HG02943 (cell line): Measurements from ENCODE around the gene HADHA.
"Not testable (repeated sequence)": the region's sequence is repeated elsewhere in the genome, so short reads cannot be mapped to it uniquely, and the experiment has no call there.

Experiments
- ATAC-seq: cut with Tn5 transposase; IDR thresholded peaks from one replicate; pipeline ENCODE4 v1.9.1; 2021; ENCODE audit warnings: mild to moderate bottlenecking, low read depth, moderate library complexity; ENCODE audit not compliant: unreplicated experiment

The HADHA gene

GRCh38 chr2:26244309-26245230 lies at the start of gene HADHA, which contains the start of gene HADHB:
HADHA (minus strand) TSS chr2:26244632; CDS start chr2:26244596, 36 bp downstream.
HADHB (plus strand) TSS chr2:26244939; CDS start chr2:26254255, 9,316 bp downstream.
- peak; percentile 62 for ATAC-seq

- no peak for ATAC-seq
These were observed 48.2 kb upstream of the HADHA start for GRCh38 chr2:26292646-26293045.

- ATAC-seq = no peak
These were observed 45.6 kb upstream of the HADHA start for GRCh38 chr2:26290001-26290400.

GRCh38 chr2:26285931-26286330 lies 41.5 kb upstream of the HADHA start:
- no peak for ATAC-seq

GRCh38 chr2:26284132-26284531 lies 39.7 kb upstream of the HADHA start:
- no peak for ATAC-seq

DNA sequence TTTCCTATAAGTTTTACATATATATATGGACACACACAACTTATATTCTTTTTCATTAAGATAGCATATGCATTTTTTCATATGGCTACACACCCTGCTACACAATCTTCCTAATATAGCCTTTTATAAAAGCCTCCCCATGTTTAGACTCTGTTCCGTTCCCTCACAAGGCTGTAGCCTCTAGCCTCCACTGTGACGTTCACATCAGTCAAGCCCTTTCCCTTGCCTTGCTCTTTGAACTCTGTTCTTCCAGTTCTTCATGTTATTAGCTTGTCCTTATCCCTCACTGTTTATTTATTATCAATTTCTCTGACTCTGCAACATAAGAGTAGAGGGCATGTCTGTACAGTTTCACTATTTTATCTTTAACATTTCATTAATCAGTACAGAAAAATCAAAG lies 39.2 kb upstream of the HADHA start:
- ATAC-seq = no peak

- ATAC-seq = no peak
These were observed 36.8 kb upstream of the HADHA start for GRCh38 chr2:26281226-26281625.

- ATAC-seq = no peak
These were observed 35.5 kb upstream of the HADHA start for GRCh38 chr2:26279886-26280285.

- no peak for ATAC-seq
These were observed 32.2 kb upstream of the HADHA start for GRCh38 chr2:26276484-26277227.

GRCh38 chr2:26274058-26274613 lies 29.7 kb upstream of the HADHA start:
- no peak for ATAC-seq

GRCh38 chr2:26273501-26273900 lies 29.1 kb upstream of the HADHA start:
- ATAC-seq = no peak

DNA sequence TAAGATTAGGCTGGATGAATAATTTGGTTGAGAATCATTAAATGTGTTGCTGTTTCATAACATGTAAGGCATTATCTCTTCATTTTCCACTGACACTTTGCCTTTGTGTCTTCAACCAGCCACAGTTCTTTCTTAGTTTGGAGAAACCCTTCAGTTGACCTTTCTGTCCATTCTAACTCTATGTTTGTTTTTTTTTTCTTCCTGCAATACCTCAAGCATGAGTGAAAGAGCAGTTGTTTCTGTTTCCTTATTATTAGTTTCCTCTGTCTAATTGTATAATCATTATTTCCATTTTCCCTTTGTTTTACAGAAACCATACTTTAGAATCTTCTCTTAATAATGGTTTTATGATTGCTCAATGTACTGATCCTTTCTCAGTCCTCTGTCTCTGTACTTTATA lies 25.9 kb upstream of the HADHA start:
- no peak for ATAC-seq

DNA sequence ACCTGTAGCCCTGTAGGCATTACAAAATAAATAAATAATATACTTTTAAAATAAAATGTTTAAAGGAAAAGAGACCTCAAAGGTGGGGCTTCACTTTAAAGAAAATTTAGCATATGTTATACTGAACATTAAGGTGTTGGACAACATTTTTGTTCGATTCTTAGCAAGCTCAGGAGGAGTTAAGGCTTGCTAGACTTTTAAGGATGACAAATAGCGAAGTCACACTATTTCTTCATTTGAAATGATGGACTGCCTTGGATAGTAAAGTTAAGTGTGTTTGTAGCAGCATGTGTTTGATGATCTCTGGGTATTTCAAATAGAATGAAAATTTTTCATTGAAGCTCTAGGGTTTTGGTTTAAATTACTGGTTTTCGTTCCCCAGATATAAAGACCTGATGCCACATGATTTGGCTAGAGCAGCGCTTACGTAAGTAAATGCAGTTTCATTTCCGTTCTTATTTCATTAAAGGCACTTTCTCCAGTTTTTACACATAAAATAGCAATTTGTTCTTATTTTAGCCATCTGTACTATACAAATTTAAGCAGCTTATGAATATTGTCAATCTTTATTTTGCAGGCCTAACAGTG lies 25.2 kb upstream of the HADHA start:
- no peak for ATAC-seq

DNA sequence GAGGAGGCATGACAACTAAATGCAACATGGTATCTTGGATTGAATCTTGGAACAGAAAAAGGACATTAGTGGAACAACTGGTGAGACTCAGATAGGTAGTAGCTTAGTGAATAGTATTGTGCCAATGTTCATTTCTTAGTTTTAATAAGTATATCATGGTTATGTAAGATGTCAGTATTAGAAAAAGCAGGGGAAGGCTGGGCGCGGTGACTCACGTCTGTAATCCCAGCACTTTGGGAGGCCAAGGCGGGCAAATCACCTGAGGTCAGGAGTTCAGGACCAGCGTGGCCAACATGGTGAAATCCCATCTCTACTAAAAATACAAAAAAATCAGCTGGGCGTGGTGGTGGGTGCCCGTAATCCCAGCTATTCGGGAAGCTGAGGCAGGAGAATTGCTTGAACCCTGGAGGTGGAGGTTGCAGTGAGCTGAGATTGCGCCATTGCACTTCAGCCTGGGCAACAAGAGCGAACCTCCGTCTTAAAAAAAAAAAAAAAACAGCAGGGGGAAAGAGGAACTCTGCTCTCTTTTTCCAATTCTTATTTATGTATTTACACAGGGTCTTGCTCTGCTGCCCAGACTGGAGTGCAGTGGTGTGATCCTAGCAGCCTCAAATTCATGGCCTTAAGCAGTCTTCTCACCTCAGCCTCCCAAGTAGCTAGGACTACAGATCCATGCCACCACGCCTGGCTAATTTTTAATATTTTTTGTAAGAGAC lies 24.4 kb upstream of the HADHA start:
- ATAC-seq = not testable (repeated sequence)

- no peak for ATAC-seq
These were observed 23.8 kb upstream of the HADHA start for GRCh38 chr2:26268213-26268612.

DNA sequence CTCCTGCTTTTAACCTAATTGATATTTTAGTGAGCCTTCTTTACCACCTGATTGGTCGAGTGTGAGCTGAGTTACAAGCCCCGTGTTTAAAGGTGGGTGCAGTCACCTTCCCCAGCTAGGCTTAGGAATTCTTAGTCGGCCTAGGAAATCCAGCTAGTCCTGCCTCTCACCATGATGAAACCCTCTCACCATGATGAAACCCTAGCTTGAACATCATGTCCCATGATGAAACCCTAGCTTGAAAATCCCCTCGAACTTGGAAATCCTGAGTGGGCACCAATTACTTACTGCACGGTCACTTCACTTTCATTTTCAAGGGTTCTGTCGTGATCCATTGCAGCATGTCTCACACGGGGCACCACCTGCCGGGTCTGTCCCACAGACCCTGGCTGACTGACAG lies 14.4 kb upstream of the HADHA start:
- ATAC-seq = not testable (repeated sequence)

- no peak for ATAC-seq
These were observed 11.4 kb upstream of the HADHA start for GRCh38 chr2:26255759-26256384.

DNA sequence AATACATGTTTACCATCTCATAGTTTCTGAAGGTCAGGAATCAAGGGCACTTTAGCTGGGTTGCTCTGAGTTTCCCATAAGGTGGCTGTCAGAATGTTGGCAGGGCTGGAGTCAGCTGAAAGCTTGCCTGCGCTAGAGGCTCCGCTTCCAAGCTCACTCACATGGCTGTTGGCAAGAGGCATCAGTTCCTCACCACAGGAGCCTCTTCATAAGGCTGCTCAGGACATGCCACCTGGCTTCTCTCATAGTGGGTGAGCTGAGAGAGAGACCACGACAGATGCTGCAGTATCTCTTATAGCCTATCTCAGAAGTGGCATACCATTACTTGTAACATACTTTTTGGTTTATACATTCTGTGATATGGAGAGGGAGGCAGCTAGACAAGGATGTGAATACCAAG lies 7.5 kb upstream of the HADHA start:
- no peak for ATAC-seq

DNA sequence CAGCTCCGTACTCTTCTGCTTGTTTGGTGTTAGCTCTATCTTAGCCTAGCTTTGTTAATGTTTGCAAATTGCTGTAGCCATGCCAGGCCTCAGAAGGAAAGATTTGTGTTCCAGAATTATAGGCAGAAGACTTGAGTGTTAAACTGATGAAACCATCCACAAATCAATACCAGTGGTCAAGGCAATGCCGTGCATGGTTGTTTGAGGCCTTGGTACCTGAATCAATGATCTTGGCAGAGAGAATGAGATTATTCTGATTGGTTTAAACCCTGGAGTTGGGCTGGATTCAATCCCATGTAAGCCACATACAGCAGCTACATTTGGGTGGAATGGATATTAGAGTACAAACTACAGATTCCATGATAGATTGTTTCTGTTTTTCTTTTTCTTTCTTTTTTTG lies 5.2 kb upstream of the HADHA start:
- no peak for ATAC-seq

DNA sequence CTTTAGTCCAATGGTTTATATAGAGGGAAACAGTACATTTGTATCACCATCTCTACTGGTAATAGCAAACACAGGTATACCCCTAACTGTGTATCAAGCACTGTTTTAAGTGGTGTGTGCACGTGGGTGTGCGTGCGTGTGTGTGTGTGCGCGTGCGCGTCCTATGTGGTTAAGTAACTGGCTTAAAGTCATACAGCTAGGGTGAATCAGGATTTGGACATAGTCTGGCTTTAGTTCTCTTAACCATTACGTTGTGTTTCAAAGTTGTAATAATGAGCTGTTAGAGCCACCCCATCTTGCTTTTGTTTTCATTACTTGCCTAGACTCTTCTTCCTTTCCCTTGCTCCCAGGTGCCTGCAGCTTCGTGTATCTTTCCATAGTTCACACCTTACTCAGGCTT lies 2.4 kb upstream of the HADHA start:
- ATAC-seq = no peak
